Measurements from ENCODE around the gene DMC1.
"Not testable (repeated sequence)": the region's sequence is repeated elsewhere in the genome, so short reads cannot be mapped to it uniquely, and the experiment has no call there.

DMC1 gene, protein sequence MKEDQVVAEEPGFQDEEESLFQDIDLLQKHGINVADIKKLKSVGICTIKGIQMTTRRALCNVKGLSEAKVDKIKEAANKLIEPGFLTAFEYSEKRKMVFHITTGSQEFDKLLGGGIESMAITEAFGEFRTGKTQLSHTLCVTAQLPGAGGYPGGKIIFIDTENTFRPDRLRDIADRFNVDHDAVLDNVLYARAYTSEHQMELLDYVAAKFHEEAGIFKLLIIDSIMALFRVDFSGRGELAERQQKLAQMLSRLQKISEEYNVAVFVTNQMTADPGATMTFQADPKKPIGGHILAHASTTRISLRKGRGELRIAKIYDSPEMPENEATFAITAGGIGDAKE

DNA sequence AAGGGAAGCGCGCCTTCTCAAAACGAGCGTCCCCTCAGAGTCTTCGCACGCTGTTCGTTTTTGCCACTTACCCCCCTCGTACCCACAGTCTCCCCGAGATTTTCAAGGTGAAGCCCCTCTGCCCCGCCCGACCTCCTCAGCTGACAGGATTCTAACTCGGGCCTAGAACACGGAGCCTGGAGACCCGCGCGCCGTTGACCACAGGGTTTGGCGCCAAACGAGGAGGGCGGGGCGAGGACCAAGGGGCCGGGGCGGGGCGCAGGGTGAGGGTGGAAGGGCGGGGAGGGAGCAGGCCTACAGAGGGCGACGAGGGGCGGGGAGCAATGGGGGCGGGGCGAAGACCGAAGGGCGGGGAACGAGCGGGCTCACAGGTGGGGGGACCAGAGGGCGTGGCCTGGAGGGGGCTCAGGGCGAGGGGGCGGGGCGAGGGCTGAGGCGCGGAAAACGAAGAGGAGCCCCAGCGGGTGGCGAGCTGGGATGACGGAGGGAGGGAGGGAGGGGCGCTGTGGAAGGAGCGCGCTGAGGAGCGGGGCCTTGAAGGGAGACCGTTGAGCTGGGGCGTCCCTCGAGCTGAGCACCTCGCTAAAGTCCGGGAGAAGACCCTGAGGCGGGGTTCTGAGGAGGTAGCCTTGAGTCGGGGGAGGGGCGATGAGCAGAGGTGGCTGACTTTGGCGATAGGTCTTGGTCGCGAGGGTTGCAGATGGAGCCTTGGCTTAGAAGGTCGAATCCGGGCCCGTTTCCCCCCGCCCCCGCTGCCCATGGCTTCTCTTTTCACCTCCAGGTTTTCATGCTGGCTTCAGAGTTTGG lies at the start of gene DMC1:
Gene DMC1 (minus strand): TSS at position 212 of the 807 bp plus-strand sequence. CDS start 1,927 bp downstream, outside the sequence.
- DNase-seq: peak; percentile 94

DNA sequence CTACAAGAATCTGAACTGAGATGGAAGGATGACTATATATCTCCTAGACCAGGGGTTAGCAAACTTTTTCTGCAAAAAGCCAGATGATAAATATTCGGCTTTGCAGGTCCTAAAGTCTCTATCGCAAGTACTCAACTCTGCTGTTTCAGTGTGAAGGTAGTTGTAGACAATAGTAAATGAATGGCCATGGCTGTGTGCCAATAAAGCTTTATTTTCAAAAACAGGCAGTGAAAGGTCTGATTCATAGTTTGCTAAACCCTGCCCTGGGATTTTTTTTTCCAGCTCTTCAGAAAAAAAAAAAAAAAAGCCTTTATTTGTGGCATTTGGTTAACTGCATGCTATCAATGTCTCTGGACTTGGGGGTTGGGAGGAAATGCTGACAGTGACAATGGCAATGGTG lies 48.7 kb upstream of the DMC1 start:
- DNase-seq: no peak

DNA sequence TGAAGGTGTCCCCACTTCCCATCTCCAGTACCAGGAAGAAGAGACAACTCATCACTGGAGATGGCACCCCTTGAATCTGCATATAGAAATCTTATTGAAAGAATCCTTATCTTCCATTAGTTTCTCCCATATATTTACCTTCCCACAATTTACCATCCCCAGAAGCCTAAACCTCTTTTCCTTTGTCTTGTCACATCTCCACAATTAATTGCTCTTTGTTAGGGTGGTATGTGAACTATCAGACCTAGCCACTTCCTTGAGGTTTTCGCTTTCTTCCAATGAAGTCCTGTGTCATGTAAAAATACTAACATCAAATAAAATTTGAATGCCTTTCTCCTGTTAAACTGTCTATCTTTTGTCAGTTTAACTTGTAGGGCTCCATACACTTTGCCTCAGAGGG lies 48.3 kb upstream of the DMC1 start:
- DNase-seq: no peak

DNA sequence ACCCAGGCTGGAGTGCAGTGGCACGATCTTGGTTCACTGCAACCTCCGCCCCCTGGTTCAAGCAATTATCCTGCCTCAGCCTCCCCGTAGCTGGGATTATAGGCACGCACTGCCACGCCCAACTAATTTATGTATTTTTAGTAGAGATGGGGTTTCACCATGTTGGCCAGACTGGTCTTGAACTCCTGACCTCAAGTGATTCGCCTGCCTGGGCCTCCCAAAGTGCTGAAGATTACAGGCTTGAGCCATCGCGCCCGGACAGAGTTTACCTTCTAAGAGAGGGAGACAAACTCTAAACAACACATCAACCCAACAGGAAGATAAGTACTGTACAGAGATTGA lies 45.1 kb upstream of the DMC1 start:
- DNase-seq: not testable (repeated sequence)

DNA sequence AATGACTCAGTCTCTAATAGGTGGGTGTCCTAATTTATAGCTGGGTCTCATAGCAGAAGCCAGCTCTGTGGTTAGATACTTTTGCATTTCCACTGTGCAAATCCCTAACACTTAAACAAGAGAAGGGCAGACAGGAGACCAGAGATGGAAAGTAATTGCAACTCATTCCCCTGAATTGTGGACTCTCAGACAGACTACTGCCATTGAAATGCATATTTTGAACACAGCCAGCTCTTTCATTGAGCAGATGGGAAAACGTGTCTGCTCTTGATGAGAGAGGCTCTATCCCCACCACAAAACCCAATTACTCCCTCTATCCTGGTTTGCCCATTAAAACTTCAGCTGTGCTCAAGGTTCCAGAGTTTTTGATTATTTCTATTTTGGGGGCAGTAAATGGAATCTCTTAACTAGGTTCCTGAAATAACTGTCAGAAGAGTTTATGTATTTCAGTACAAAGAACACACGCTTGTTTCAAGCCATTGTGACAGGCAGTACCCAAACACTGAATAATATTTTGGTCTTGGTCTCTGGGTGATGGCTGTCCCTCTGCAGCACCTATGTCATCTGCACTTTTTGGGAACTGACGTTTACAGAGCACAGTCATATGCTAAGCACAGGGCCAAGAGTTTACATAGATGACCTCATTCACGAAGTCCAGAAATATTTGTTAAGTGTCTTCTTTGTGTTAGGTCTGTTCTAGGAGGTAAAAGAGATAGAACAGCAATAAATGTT lies 44.5 kb upstream of the DMC1 start:
- no peak for DNase-seq

DNA sequence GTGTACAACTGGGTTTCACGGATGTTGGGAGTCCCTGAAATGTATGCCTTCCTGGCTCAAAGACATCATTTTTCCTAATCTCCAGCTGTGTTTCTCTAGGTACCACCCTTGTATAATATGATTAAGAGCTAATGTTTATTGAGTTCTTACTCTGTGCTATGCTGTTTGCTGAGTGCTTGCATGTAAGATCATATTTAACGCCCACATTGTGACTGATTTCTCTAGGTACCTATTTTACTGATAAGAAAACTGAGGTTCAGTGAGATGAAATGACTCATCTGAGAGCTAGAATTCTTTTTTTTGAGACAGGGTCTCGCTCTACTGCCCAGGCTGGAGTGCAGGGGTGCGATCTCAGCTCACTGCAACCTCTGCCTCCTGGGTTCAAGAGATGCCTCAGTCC lies 43.6 kb upstream of the DMC1 start:
- DNase-seq: no peak

DNA sequence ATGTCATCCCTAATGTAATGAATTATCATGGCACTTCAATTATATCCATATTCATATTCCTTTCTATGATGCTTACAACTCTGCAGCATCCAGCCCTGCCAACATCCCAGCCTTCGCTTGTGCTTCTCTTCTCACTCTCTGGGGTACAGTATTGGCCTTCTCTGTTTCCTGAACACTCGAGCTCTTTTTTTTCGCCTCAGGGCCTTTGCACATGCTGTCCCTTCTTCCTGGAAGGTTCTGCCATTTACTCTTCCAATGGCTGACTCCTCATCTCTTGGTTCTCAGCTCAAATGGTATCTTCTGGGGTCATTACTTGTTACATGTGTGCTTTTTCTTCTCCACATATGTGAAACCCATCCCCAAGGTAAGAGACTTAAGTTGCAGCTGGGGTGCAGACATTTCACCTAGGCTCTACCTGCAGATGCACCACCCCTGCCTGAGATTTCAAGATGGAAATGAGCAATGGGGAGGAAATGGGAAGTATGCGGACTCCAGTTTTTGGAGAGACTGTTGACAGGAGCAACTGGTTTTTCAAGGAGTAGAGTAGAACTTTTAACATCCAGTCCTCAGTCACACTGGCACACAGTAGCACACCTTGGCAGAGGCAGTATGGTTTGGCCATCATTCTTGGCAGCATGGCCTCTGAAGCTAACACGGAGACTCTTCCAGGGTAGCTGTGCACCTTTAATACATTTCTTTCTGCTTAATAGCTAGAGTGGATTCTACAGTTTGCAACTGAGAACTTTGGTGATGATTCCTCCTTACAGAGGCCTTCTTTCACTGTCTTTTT lies 42.4 kb upstream of the DMC1 start:
- no peak for DNase-seq

DNA sequence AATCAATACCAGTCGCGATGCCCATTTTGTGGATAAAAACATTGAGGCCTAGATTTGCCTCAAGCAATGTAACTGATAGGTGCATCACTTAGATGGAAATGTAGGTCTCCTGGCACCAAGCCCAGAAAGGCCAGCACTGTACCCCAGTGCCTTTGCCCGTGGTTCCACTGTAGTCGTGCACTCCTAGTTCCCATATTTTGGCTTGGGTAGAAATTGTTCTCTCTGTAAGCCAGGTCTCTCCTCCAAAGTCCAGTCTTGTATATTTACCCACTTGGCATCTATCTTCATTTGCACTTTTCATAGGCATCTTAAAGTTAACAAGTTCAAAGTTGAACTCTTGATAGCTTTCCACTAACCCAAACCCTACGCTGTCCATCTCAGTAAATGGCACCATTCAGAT lies 41.6 kb upstream of the DMC1 start:
- DNase-seq: no peak

DNA sequence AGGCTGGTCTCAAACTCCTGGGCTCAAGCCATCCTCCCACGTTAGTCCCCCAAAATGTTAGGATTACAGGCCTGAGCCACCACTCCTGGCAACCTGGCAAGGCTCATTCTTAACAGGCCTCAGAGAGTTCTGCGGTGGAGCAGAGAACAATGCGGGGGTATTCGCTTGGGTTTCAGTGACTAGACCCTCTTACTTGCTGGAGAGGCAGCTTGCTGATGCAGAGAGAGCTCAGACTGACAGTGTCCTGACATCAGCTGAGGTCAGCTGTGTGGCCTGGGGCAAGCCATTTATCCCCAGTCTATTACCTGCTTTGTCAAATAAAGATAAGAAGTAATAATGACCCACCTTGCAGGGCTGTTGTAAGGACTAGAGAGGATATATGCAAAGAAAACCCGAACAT lies 40.3 kb upstream of the DMC1 start:
- DNase-seq: no peak

DNA sequence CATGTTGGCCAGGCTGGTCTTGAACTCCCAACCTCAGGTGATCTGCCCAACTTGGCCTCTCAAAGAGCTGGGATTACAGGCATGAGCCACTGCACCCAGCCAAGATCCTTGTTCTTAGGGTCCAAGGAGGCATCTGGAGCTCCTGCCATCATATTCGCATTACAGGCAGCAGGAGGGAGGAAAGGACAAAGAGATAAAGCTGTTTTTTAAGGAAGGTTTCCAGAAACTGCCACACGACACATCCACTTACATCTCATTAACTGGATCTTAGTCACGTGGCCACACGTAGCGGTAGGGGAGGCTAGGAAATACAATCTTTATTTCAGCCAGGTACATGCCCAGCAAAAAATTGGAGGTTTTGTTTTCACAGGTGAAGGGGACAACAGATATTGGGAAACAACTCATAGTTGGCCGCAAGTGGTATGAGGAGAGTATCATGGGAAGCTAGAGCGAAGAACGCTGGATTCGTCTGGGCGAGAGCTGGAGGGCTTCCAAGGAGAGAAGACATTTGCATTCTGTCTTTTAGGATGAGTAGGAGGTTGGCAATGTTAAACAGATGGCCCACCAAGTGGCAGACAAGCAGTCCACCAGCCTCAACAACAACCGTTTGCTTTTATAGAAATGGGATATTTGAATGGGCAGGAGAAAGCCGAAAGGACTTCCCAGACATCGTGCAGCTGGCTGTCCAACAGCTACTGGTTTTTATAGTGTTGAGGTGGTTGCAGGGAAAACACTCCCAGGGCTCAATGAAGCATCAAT lies 39.2 kb upstream of the DMC1 start:
- DNase-seq: no peak

DNA sequence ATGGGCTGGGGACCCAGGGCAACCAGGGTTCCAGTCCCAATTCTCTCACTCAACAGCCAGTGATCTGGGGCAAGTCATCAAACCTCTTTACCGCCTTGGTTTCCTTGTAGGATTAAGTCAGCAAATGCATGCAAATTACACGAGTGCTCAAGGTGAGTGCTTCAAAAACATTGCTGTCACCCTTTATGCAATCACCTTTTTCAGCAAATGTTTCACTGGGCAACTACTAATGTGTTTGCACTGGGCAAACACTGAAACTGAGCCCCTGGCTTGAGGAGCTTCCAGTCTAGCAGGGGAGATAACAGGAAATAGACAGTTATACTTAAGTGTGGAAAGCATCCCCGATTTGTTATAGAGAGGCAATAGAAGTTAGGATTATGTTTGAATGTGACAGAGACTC lies 37.7 kb upstream of the DMC1 start:
- DNase-seq: no peak

DNA sequence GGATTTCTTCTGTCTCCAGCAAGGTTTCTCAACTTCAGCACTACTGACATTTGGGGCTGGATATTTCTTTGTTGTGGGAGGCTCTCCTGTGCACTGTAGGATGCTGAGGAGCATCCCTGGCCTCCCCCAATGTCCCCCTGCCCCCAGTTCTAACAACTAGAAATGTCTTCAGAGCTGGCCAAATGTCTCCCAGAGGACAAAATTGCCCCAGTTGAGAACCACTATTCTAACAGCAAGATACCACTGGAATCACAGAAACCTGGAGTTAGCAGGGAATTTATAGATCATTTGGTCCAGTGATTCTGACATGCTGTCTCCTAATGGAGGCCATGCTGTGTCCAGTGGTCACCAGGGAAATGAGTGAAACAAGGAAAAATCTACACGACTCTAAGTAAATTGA lies 32.2 kb upstream of the DMC1 start:
- no peak for DNase-seq

DNA sequence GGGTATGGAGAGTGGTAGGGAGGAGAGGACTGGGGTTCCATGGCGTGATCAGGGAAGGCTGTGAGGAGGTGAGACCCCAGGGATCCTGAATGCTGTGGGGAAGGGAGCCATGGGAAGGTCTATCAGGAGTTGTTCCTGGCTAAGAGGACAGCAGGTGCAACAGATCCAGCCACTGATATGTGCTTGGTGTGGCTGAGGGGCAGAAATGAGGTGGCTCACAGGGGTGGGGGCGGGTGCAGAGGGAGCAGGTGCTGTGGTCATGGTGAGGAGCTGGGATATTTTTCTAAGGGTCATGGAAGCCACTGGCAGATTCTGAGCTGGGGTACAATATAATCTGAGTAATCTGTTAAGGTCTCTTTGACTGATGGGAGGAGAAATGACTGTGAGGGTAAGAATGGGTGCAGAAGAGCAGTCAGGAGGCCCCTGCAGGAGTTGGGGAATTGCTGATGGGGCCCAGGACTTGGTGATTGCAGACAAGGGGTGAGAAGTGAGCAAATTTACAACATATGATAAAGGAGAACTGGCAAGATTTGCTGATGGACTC lies 31.3 kb upstream of the DMC1 start:
- no peak for DNase-seq

DNA sequence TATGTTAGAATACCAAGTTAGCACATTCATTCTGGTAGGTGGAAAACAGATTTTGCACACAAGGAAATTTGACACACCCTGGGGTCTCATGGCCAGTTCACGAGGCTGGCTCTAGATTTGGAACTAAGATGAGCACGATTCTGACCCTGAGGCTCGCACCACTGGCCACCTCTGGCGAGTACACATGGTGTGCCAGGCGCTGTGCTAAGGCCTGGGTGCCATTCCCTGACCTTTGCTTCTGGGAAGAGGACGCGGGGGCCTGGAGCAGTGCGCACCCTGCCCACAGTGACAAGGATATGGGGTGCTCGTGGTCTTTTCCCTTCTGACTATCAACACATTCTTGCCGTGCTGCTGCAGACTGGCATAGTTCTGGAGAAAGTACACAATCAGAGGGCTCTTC lies 29.5 kb upstream of the DMC1 start:
- DNase-seq: no peak

DNA sequence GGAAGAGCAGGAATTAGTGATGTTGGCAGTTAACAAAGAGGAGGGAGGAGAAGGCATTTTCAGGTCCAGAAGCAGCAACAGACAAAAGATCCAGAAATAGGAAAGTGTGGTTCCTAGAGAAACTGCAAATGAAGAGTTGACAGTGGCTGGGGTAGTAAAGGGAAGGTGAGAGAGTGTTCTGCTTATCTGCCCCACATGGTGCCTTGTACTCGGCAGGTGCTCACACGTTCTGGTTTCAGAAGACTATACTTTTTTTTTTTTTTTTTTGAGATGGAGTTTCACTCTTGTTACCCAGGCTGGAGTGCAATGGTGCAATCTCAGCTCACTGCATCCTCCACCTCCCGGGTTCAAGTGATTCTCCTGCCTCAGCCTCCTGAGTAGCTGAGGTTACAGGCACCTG lies 12.9 kb upstream of the DMC1 start:
- not testable (repeated sequence) for DNase-seq

DNA sequence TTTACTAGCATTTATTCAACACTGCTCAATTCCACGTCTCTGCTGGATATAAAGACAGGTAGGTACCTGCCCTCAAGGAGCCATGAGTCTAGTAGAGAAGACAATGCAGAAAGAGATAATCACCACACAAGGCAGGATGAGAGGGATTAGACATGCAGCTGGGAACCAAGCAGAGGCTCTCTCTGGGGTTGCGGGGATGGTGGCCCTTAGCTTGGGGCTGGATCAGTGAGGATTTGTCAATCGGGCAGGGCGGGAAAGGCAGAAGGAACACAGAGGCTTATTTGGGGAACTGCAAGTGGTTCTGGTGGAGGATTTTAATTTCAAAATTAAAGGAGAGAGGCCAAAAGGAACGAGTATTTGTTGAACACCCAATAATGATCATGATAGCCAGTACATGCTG lies 8.5 kb upstream of the DMC1 start:
- DNase-seq: no peak

DNA sequence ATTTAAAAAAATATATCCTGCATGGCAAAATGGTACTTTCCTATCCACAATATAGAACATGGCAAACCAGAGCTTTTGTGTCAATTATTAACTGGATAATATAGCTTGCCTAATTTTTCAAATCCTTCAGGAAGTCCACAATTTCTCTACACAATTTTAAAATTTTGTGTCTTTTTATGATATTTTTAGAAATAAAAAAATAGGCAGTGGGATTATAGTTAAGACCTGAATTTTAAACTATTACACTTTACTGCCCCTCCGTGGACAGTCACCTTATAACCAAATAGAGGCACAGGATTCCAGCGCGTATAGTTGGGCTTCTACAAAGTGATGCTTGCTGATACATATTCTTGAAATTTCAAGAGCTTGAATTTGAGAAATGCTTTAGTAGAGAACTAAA lies 2.1 kb upstream of the DMC1 start:
- DNase-seq: peak; percentile 2

DNA sequence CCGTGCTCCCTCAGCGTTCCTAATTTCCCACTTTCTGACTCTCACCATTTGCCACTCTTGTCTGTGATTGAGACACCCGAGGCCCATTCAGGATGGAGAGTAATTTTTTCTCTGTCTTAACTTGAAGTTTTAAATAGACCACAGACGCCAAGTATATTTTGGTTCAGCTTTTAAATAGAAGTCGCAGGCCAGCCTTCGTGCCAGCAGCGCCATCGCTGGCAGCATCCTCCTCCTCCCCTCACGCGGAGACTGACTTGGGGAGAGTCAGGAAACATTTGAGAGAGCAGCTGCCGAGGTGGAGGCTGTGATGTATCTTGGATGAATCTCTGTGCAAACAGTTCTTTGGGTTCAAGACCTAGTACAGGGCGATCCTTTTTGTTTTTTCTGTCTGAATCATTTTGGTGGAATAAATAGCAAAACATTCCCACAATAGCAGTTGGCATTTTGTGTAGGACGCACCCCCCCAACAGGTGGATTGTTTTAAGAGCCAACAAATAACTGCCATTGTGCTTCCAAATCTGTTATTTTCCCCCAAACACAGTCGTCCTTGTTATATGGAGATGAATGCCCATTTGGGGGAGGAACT lies 889 bp upstream of the DMC1 start:
- no peak for DNase-seq

DNA sequence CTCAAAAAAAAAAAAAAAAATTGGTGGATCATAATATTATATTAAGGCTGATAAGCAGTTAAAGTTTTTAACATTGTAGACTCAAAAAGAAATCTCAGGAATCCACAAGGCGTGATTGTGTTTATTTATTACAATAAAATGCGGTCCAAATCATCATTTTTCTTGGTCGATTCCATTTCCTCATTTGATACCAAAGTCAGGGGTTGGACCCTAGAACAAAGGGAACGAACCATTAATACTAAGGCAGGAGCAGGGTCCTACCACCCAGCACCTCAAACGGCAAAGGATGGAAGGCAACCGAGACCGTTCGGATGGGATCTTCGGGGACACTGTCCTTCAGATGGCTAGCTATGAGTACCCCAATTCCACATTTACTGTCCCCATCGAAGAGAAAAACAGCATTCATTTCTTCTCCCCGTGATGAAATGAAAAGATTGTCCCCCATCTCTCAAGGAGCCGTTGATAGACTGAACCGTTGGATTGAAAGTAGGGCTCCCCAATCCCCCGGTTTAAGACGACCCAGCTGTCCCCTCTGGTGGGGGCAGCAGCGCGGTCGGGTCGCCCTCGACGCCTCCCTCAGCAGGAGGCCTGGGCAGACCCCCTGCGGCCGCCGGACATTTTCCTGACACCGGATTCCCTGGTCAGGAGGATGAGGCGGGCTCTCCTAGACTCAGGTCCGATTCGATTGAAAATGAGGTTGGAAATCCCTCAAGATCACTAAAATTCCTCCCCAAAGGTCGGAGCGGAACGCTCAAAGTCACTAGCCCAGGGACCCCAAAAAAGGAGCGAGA lies 607 bp downstream of the DMC1 start:
- no peak for DNase-seq

DNA sequence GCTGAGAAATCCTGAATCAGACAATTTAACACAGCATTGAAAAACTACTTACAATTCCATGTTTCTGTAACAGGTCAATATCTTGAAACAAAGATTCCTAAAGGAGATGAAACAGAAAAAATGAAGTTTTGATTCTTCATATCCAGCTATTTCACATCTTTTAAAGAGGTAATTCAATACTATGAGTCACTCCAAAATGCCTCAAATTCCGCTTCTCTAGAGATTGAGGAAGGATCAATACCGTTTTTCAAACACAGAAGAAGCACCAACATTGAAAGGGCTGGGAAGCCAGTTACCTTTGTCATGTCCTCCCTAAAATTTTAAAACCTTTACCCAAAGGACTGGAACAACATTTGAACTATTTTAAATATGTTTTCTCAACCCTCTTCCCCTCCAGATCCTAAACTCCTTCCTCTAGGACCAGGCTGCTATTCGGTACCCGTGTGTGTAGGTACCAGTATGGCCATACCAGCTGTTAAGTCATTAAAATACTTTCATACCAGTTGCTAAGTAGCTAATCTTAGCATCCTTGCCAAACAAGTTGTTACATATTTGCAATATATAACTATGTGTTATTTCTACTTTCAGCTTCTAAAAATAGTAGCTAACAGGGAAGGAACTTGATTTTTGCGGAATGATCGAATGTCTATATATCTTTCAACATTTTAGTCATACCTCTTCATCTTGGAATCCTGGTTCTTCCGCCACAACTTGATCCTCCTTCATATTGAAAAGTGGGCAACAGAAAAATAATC lies 2.3 kb downstream of the DMC1 start:
- no peak for DNase-seq
